Mesenchymal stem cell (in vitro differentiated cells and primary cell): ENCODE measurements around the gene KDELR3.

Experiments
- DNase-seq: peaks from one replicate; pipeline ENCODE4 v3.0.0-alpha.2; 2013
- H2AFZ ChIP-seq: one replicate; pipeline ENCODE4 v1.6.1; 2013; ENCODE audit warnings: low read depth, mild to moderate bottlenecking, control low read depth, inconsistent platforms, low read length, moderate library complexity
- H2AK5ac ChIP-seq: 2 replicates; pipeline ENCODE4 v1.6.1; 2013; ENCODE audit warnings: low read length, moderate library complexity, mild to moderate bottlenecking, inconsistent platforms; ENCODE audit not compliant: severe bottlenecking
- H2BK120ac ChIP-seq: one replicate; pipeline ENCODE4 v1.6.1; 2013; ENCODE audit warnings: low read depth, mild to moderate bottlenecking, inconsistent platforms, low read length, moderate library complexity
- H2BK12ac ChIP-seq, 2 experiments: one replicate each; pipeline ENCODE4 v1.6.1; 2013; ENCODE audit warnings: inconsistent platforms in 2 of 2, low read length in 2 of 2, mild to moderate bottlenecking in 2 of 2, moderate library complexity in 2 of 2, control low read depth in 1 of 2
- H2BK15ac ChIP-seq: one replicate; pipeline ENCODE4 v1.6.1; 2013; ENCODE audit warnings: mild to moderate bottlenecking, low read depth, inconsistent platforms; ENCODE audit not compliant: poor library complexity, severe bottlenecking
- H2BK5ac ChIP-seq: 2 replicates; pipeline ENCODE4 v1.6.1; 2013; ENCODE audit warnings: low read depth, mild to moderate bottlenecking, low read length, control low read depth, inconsistent platforms; ENCODE audit not compliant: poor library complexity, severe bottlenecking
- H3K14ac ChIP-seq, 2 experiments: one replicate each; pipeline ENCODE4 v1.6.1; 2013; ENCODE audit warnings: inconsistent platforms in 2 of 2, low read length in 2 of 2, control low read depth in 1 of 2, mild to moderate bottlenecking in 1 of 2, moderate library complexity in 1 of 2
- H3K18ac ChIP-seq, 2 experiments: one replicate each; pipeline ENCODE4 v1.6.1; 2013; ENCODE audit warnings: inconsistent platforms in 2 of 2, low read length in 2 of 2, control low read depth in 1 of 2, low read depth in 1 of 2, mild to moderate bottlenecking in 1 of 2
- H3K23ac ChIP-seq, 2 experiments: one replicate each; pipeline ENCODE4 v1.6.1; 2013; ENCODE audit warnings: inconsistent platforms in 2 of 2, low read length in 2 of 2, mild to moderate bottlenecking in 2 of 2, moderate library complexity in 2 of 2, control low read depth in 1 of 2
- H3K27ac ChIP-seq: 2 replicates; pipeline ENCODE4 v1.5.1; 2013; ENCODE audit warnings: mild to moderate bottlenecking, moderate library complexity, low read length, control low read depth, inconsistent platforms; ENCODE audit not compliant: poor library complexity, severe bottlenecking
- H3K27me3 ChIP-seq, 2 experiments: 2 replicates each; pipeline versions ENCODE4 v1.6.1 to v1.7.0; 2013; ENCODE audit warnings: low read length in 2 of 2, mild to moderate bottlenecking in 2 of 2, moderate library complexity in 2 of 2, control low read depth in 1 of 2, inconsistent platforms in 1 of 2; ENCODE audit not compliant: control insufficient read depth in 1 of 2, insufficient read depth in 1 of 2
- H3K36me3 ChIP-seq, 2 experiments: 2 replicates each; pipeline versions ENCODE4 v1.6.1 to v1.7.0; 2013; ENCODE audit warnings: low read length in 2 of 2, control low read depth in 1 of 2, inconsistent platforms in 1 of 2, low read depth in 1 of 2, mild to moderate bottlenecking in 1 of 2; ENCODE audit not compliant: insufficient read depth in 2 of 2, control insufficient read depth in 1 of 2
- H3K4ac ChIP-seq, 2 experiments: one replicate each; pipeline ENCODE4 v1.6.1; 2013; ENCODE audit warnings: inconsistent platforms in 2 of 2, low read length in 2 of 2, mild to moderate bottlenecking in 2 of 2, moderate library complexity in 2 of 2, control low read depth in 1 of 2, low read depth in 1 of 2
- H3K4me1 ChIP-seq: 2 replicates; pipeline ENCODE4 v1.6.1; 2013; ENCODE audit warnings: low read depth, low read length, control low read depth; ENCODE audit not compliant: control insufficient read depth, insufficient read depth
- H3K4me2 ChIP-seq: 2 replicates; pipeline ENCODE4 v1.6.1; 2013; ENCODE audit warnings: low read length, mild to moderate bottlenecking, inconsistent platforms; ENCODE audit not compliant: poor library complexity, severe bottlenecking
- H3K4me3 ChIP-seq, 2 experiments: 2 replicates each; pipeline versions ENCODE4 v1.5.1 to v1.7.0; 2013; ENCODE audit warnings: low read length in 2 of 2, mild to moderate bottlenecking in 2 of 2, control low read depth in 1 of 2, low read depth in 1 of 2; ENCODE audit not compliant: insufficient read depth in 1 of 2
- H3K79me1 ChIP-seq: replicated peaks from 2 replicates; pipeline ENCODE4 v1.6.1; 2013; ENCODE audit warnings: mild to moderate bottlenecking, control low read depth, low read length, inconsistent platforms; ENCODE audit not compliant: poor library complexity, severe bottlenecking
- H3K9ac ChIP-seq: 2 replicates; pipeline ENCODE4 v1.7.0; 2013; ENCODE audit warnings: mild to moderate bottlenecking, low read length, moderate library complexity
- H3K9me3 ChIP-seq: 2 replicates; pipeline ENCODE4 v1.7.0; 2013; ENCODE audit warnings: mild to moderate bottlenecking, low read length; ENCODE audit not compliant: control insufficient read depth
- H4K8ac ChIP-seq: one replicate; pipeline ENCODE4 v1.6.1; 2013; ENCODE audit warnings: inconsistent platforms, mild to moderate bottlenecking, low read length, moderate library complexity
- H4K91ac ChIP-seq: one replicate; pipeline ENCODE4 v1.6.1; 2013; ENCODE audit warnings: mild to moderate bottlenecking, low read length, inconsistent platforms
- WGBS: methylation state at CpG from one replicate; pipeline ENCODE4 v1.1.7; 2013; ENCODE audit warnings: mixed read lengths; 5-methylcytosine and 5-hydroxymethylcytosine counted together

The KDELR3 gene

DNA sequence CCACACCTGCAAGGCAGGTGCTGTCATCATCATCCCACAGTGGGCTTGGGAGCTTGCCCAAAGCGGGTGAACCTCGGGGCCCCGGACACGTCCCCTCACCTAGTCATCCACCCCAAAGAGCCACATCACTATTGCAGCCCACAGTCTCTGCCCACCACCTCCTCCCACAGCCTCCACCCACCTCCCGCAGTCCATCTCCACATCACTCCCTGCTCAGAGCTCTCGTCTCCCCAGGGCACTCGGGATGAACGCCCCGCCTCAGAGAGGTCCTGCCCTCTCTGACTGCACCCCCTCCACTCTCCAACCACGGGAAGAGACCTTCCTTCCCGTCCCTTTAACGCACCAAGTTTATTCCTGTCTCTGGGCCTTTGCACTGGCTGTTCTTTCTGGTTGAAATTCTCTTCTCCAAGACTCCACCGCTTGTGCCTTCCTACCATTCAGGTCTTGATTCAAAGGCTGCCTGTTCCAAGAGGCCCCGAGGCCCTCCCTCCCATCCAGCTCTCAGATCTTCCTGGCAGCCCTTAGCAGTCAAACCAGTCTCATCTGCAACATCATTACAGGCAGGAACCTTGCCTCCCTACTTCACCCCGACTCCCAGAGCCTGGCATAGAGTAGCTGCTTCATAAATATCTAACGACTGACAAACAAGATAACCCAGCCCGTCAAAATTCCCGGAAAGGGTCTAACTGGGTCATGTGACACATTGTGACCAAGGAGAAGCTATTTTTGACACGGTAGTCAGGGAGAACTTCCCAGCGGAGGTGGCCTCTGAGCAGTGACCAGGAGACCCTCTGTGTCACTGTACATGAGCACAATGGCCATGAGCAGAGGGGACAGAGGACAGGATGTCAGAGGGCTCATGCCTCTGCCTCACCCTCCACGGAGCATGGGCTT lies 24.0 kb upstream of the KDELR3 start:
- Histone ChIP-seq H3K36me3 (no peaks in the 10 kb centered on the region), H3K4me1 (peaks cover 11% of the 10 kb centered on the region), H4K8ac (no peak overlapping the region), H3K9ac (no peak overlapping the region), H2AK5ac (no peak overlapping the region), H3K79me1 (no peaks in the 10 kb centered on the region), H3K4me3 (no peak overlapping the region), H3K14ac (no peak overlapping the region), H2BK5ac (no peak overlapping the region), H3K9me3 (no peaks in the 10 kb centered on the region), H2AFZ (no peak overlapping the region), H3K4ac (no peak overlapping the region), H2BK120ac (no peak overlapping the region), H4K91ac (no peak overlapping the region), H3K4me2 (no peak overlapping the region), H2BK12ac (no peak overlapping the region), H3K23ac (no peak overlapping the region), H3K27me3 (peaks cover 63 to 77% of the 10 kb centered on the region in 2 experiments), H3K27ac (no peak overlapping the region), H2BK15ac (no peak overlapping the region), H3K18ac (no peak overlapping the region)
- no peak for DNase-seq
- whole genome bisulfite sequencing = 76% methylated on average over 21 of the region's 21 CpGs

DNA sequence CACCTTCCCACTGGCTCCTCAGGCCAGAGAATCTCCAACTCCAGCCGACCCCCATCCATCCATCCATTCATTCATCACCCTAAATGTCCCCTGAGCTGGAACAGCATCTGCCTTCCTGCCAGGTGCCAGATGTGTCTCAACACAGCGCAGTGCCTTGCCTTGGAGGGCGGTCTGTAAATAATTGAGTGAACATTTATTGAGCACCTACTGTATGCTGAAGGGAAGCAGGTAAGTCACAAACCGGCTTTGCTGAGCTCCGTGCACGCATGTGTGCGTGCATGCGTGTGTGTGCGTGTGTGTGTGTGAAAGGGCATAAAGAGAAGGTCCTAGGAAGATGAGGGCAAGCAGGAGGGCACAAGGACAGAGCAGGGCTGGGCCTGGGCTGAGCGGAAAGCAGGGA lies 23.1 kb upstream of the KDELR3 start:
- no peak overlapping the region for H3K18ac ChIP-seq
- H3K79me1 ChIP-seq = no peaks in the 10 kb centered on the region
- H2BK12ac ChIP-seq = no peak overlapping the region
- H3K23ac ChIP-seq = no peak overlapping the region
- H3K9ac ChIP-seq = no peak overlapping the region
- no peak overlapping the region for H3K27ac ChIP-seq
- peak overlapping the region; percentile 35 for H4K91ac ChIP-seq
- no peak overlapping the region for H3K4me3 ChIP-seq
- H3K9me3 ChIP-seq = no peaks in the 10 kb centered on the region
- no peak overlapping the region for H2BK15ac ChIP-seq
- peaks cover 11% of the 10 kb centered on the region for H3K4me1 ChIP-seq
- 94% methylated on average over 10 of the region's 10 CpGs for WGBS
- no peak overlapping the region for H4K8ac ChIP-seq
- H3K36me3 ChIP-seq = no peaks in the 10 kb centered on the region
- H2BK5ac ChIP-seq = no peak overlapping the region
- peaks cover 72 to 86% of the 10 kb centered on the region in 2 experiments for H3K27me3 ChIP-seq
- no peak overlapping the region for H3K14ac ChIP-seq
- H3K4me2 ChIP-seq = no peak overlapping the region
- no peak overlapping the region for H2AK5ac ChIP-seq
- no peak overlapping the region for H3K4ac ChIP-seq
- DNase-seq = no peak
- no peak overlapping the region for H2BK120ac ChIP-seq
- no peak overlapping the region for H2AFZ ChIP-seq

DNA sequence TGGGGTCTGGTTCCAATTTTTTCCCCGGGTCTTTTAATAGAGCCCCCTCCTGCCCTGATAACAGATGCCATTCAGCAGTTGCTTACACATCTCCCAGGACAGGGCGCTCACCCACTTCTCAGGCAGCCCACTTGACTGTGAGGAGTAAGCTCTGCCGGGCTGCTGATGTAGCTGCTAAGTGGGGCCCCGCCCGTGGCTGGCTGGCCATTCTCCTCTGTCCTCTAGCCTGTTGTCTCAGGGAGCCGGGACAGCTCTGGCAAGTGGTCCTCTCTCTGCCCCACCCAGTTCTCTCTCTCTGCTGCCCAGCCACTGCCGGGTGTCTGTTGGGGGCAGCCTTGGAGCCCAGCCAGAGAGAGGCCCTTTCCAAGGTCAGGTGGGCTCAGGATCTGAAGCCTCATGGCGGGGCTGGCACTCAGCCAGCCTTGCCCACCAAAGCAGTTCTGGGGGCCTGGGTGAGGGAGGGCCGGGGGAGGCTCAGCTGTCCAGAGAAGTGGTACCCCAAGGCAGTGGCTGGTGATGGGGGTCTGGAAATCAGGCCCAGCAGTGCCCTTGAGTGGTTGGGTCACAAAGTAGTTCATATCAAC lies 21.8 kb upstream of the KDELR3 start:
- Histone ChIP-seq H2AFZ (no peak overlapping the region), H3K4me2 (no peak overlapping the region), H2BK5ac (no peak overlapping the region), H3K27me3 (peaks cover 77 to 87% of the 10 kb centered on the region in 2 experiments), H4K8ac (no peak overlapping the region), H3K9ac (no peak overlapping the region), H3K4ac (no peak overlapping the region), H2BK12ac (no peak overlapping the region), H3K18ac (no peak overlapping the region), H3K79me1 (no peaks in the 10 kb centered on the region), H3K23ac (peak overlapping the region in 1 of 2 experiments; percentile 73), H3K4me3 (no peak overlapping the region), H4K91ac (no peak overlapping the region), H2AK5ac (no peak overlapping the region), H3K36me3 (no peaks in the 10 kb centered on the region), H2BK15ac (no peak overlapping the region), H3K9me3 (no peaks in the 10 kb centered on the region), H2BK120ac (no peak overlapping the region), H3K4me1 (peaks cover 11% of the 10 kb centered on the region), H3K14ac (no peak overlapping the region), H3K27ac (no peak overlapping the region)
- 75% methylated on average over 8 of the region's 9 CpGs for WGBS
- DNase-seq = no peak

DNA sequence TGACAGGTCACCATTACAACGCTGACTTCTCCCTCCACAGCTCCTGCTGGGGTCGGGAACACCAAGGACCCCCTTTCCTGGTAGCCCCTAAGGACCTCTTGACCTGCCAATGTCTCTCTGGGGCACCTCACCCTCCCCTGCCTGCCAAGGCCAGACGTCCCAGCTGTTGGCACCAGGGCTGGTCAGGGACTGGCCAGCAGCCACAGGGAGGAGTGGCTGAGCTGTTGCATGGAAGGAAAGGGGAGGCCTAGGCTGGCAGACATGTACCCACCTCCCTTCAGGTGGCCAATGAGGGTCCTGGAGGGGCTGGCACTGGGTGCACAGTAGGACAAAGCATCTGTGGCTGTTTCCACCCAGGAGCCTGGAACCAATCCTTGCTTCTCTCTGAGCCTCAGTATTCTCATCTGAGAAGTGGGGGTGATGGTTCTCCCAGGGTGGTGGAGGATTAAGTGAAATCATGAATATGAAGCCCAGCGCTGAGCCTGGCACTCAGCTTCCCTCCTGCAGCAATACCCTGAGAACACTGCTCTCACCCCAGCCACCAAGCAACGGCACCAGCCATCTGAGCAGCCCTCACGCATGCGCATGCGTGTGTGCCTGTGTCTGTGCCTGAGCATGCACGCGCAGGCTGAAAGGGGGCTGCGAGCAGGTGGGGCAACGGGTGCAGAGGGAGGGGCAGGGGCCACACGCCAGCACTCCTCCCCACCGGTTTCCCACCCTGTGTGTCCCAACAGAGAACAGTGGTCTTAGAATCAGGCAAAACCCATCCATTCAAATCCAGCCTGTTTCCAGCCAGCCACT lies 18.8 kb upstream of the KDELR3 start:
- Histone ChIP-seq H3K4me1 (peaks cover 2% of the 10 kb centered on the region), H3K4me2 (no peak overlapping the region), H3K4ac (no peak overlapping the region), H3K14ac (no peak overlapping the region), H3K4me3 (peak overlapping the region in 1 of 2 experiments; percentile 14), H2BK5ac (no peak overlapping the region), H2BK12ac (peak overlapping the region in 1 of 2 experiments; percentile 12), H3K9ac (no peak overlapping the region), H2AK5ac (no peak overlapping the region), H3K79me1 (no peaks in the 10 kb centered on the region), H2BK15ac (no peak overlapping the region), H2BK120ac (no peak overlapping the region), H3K18ac (no peak overlapping the region), H4K91ac (peak overlapping the region; percentile 55), H3K27me3 (peaks cover 78 to 90% of the 10 kb centered on the region in 2 experiments), H3K36me3 (peaks cover 0 to 2% of the 10 kb centered on the region in 2 experiments), H2AFZ (no peak overlapping the region), H3K9me3 (no peaks in the 10 kb centered on the region), H3K23ac (peak overlapping the region in 1 of 2 experiments; percentile 5), H3K27ac (no peak overlapping the region), H4K8ac (no peak overlapping the region)
- no peak for DNase-seq
- WGBS = 80% methylated on average over 14 of the region's 14 CpGs
